Activated CD8-positive, alpha-beta memory T cell treated with anti-CD3 and anti-CD28 coated beads for 1 hour (primary cell): ENCODE data around the gene EPC1.
"Not testable (repeated sequence)": the region's sequence is repeated elsewhere in the genome, so short reads cannot be mapped to it uniquely, and the experiment has no call there.

ENCODE experiments used
- DNase-seq, 2 donors: peaks; one replicate each; pipeline ENCODE4 v3.0.0-alpha.2; 2020; ENCODE audit warnings: low read depth in 1 of 2; ENCODE audit errors: extremely low read depth in 1 of 2

EPC1 gene

DNA sequence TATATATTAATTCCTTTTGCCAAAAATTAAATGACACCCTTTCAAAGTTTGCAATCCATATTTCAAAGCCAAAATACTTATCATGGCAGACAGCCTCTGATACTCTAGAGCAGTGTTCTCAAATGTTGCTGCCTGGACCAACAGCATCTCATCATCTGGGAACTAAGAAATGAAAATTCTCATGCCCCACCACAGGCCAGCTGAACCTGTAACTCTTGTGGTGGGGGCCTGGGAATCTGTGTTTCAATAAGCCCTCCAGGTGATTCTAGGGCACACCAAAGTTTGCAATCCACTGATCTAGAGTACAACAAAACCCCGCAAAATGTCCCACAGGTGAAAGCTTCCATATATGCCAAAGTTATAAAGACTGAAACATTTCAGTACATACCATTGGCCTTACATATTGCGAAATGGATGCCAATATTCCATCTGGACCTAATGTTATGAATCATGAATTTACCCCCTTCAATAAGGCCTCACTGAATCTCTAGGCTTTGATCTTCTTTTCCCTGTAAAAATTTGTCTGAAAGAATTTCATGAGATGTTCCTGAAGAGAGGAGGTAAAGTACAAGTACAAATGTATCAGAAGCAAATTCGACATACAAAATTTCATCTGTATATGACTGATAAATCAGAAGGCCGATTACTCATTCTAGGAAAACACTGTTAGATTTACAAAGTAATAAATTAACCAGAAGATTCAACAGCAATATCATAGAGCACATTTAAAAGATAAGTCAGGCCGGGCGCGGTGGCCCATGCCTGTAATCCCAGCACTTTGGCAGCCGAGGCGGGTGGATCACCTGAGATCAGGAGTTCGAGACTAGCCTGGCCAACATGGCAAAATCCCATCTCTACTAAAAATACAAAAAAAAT lies 25.3 kb upstream of the EPC1 start:
- DNase-seq = no peak

DNA sequence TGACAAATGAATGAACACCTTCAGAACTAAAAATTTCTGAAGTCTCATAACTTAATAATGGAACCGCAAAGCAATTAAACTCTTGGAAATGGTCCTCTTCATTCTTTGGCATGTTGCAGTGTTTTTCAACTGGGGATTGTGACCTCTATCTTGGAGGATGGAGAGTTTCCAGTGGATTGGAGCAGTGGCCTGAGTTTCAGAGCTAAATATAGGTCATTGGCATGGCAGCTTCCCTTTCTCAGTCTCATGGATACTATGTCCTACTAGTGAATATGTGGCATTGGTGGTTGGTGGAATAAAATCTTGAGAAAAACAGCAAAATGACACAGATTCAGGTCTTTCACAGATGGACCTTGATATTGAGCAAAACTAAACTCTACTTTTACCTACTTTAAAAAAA lies 24.1 kb upstream of the EPC1 start:
- no peak for DNase-seq

DNA sequence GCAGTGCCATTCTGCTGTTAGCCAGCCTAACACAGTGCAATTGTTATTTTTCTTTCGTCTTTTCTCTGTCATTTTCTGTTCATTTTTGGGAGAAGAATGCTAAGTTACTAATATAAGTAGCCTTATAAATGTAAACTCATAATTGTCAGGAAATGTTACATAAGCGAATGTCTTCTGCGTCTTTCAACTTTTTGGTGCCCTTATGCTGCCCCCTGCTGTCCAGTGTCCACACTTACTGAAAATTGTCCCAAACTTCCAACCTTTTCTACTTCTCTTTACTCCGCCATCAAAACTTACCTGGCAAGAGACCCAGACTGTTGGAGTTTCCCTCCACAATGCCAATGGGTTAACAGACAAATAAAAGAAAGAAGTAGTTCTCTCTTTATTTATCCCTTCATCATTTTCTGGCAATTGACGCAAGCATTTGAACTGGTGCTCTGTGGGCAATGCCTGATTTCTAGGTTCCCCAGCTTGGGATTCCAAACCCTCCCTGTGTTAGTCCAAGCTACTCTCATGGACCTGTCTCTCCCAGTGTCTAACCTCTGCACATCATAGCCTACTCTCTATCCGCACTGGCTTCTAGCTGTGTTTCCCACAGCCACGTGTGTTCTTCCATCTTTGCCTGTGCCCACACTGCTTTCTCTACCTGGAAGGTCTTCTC lies 21.0 kb upstream of the EPC1 start:
- DNase-seq = peak; percentile 57 to 59

DNA sequence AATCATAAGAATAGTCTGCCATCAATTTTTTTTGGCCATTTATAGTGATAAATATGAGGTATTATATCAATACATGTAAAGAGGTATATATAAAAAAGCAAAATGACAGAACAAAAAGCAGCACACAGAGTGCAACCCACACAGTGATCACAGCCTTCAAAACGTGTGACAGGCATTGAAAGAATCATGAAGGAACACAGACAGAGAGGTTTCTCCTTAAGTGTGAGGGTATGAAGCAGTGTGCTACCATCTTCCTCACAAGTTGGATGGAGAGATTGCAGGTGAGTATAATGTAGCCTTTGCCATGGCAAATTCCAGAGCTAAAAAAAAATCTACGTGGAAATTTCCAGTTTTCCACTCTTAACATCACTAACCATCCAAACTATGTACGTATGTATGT lies 19.6 kb upstream of the EPC1 start:
- no peak for DNase-seq

DNA sequence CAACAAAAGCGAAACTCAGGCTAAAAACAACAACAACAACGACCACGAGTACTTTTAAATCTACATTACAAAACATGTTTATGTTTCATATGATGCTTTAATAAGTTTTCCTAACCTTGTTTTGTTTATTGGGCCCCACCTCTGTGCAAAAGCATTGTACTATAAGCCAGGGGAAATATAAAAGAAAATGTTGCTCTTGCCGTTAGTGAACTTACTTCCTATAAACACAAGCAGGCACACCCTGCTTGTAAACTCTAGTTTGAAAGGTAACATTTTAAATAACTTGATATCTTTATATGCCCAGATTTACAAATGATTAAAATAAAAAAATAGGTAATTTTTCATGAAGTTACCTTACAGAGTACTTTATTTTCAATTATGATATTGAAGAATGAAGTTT lies 19.2 kb upstream of the EPC1 start:
- no peak for DNase-seq

DNA sequence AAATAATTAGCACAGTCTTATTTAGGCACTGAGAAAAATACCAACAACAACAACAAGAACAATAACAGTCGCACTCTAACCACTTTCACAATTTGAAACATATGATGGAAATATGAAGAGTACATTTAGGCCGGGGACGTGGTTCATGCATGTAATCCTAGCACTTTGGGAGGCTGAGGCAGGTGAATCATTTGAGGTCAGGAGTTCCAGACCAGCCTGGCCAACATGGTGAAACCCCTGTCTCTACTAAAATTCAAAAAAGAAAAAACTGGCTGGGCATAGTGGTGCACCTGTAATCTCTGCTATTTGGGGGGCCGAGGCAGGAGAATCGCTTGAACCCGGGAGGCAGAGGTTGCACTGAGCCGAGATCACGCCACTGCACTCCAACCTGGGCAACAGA lies 18.4 kb upstream of the EPC1 start:
- not testable (repeated sequence) for DNase-seq

DNA sequence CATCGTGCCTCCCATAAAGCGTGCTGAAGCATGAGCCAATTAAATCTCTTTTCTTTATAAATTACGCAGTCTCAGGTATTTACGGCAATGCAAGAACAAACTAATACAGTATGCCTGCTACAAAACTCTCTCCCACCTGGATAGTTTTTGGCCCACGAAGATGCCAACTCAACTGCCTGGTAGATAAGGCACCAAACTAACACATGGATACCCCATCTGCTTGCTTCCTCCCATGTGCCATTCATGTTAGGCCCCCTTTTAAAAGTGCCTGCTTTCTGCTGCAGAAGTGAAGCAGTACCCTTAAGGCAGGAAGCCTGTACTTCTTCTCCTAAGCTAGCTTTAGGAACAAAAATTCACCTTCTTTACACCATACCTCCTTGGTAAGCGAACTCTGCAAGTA lies 15.6 kb upstream of the EPC1 start:
- no peak for DNase-seq

DNA sequence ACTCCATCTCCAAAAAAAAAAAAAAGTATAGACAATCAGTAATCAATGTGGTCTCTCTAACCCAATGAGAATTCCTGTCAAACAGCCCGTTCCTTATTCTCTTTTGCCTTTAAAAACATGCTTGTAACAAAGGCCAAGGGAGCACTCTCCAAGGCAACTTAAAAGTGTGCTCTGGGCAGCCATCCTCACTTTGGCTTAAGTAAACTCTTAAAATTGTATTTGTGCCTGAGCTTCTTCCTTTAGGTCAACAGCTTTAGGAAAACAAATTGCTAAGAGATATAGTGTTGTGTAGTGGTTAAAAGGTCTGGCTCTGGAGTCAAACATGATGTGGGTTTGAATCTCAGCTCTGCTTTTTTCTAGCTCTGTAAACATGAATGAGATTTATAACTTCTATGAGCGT lies 13.9 kb upstream of the EPC1 start:
- DNase-seq = no peak

DNA sequence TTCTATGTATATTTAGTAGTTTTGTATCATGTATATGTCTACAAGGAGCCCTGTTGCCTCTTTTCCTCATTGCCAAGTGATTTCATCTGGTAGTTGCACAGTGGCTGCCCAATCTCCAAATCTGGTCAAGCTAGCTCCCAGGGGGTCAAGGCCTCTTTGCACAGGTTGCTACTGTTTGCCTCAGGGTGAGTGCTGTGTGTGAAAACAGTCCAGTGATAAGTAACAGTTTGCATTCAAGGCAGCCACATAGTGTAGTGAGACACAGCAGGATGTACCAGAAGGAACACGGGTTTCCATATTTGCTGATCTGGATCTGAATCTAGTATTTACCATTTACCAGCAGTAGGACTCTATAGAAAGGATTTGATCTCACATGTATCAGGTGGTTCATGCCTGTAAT lies 13.3 kb upstream of the EPC1 start:
- DNase-seq = no peak

DNA sequence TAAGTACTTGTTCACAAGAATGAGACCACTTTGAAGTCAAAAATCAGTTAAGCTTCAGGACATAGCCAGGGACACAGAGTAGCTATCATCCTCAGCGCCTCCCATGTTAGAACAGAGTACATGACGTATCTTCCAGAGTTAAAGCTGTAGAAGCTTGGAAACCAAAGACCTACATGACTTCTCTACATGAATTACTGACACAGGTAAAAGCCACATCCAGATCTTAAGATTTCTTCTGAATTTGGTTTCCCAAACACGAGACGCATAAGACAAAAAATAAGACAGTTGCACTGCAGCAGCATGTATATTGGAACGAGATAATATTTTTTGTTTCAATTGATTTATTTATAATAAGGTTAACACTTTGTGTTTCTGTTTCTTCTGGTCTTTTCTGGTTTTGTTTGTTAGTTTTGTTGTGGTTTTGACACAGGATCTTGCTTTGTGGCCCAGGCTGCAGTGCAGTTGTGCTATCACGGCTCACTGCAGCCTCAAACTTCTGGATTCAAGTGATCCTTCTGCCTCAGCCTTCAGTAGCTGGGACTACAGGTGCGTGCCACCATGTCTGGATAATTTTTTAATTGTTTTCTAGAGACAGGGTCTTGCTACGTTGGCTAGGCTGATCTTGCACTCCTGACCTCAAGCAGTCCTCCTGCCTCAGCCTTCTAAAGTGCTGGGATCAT lies 10.2 kb upstream of the EPC1 start:
- DNase-seq = no peak

DNA sequence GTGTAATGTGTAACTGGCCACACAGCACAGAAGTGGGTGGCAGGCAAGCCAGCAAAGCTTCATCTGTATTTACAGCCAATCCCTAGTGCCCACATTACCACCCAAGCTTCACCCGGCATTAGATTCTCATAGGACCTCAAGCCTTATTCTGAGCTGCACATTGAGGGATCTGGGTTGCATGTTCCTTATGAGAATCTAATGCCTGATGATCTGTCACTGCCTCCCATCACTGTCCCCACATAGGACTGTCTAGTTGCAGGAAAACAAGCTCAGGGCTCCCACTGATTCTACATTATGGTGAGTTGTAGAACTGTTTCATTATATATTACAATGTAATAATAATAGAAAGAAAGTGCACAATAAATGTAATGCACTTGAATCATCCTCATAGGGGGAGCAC lies 7.7 kb upstream of the EPC1 start:
- not testable (repeated sequence) for DNase-seq

DNA sequence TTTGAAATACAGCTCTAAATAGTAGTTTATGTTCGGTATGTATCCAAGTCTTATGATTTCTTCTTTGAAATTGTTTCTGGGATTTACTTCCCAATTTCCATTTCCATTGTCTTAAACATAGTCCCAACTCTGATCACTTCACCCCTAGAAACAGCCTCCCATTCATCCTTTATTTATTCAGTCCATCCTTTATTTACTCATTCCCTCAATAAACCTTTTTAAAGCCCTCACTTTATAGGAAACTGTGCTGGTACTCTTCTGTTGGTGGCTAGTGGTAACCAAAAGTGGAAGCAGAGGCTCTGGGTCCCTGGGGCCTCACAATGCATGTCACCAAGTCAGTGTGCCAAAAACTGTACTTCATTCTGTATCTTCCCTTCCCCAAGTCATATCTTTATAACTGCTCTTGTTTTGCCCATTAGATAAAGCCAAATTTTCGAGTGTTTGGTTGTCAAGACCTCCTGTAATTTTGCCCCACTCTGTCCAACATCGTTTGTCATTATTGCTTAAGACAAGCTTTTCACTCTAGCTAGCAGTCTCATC lies 3.9 kb upstream of the EPC1 start:
- no peak for DNase-seq

DNA sequence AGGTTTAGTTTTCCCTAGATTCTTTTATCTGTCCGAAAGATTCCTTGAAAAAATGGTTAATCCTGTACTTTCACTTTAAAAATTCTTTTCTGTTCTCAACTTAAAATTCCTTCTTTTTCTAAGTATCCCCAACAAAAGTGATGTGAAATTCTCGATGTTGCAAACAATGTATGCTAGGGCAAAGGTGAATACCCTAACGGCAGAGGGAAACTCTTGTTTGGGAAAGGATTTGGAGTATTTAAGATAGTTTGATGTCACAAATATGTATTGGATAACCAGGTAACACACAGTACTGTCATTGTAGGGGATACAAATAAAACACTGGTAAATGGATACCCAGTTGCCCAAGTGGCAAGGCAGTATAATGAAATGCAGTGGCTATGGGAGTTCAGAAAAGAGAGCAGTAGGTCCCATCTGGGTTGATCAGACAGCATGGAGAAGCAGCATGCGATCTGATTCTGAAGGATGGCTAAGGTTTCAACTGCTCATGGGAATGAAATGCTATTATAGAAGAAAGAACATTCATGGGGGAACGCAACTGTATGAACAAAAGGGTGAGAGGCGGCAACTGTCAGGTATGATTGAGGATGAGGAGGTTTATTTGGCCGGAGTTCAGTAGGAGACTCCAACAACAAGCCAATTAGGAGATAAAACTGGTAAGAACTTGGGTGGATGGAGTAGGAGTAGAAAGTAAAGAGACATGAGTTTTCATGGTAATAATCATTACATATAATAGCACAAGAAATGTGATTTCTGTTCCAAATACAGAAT lies 3.2 kb upstream of the EPC1 start:
- DNase-seq = no peak

DNA sequence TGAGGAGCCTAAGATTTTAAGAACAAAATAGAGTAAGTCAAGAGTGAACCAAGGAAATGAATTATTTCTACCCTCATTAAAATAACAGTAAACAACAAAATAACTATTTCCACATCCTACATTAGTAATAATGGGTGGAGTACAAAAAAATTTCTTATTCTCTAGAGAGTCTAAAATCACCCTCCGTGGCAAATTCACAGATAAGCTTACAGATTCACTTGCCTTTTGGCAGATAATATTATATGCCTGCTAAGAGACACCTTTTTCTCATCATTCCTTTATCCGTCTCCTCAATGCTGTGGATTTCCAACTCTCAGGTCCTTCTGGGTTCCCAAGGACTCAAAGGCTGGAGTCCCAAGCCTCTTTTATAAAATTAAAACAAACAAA lies 2.2 kb upstream of the EPC1 start:
- no peak for DNase-seq

DNA sequence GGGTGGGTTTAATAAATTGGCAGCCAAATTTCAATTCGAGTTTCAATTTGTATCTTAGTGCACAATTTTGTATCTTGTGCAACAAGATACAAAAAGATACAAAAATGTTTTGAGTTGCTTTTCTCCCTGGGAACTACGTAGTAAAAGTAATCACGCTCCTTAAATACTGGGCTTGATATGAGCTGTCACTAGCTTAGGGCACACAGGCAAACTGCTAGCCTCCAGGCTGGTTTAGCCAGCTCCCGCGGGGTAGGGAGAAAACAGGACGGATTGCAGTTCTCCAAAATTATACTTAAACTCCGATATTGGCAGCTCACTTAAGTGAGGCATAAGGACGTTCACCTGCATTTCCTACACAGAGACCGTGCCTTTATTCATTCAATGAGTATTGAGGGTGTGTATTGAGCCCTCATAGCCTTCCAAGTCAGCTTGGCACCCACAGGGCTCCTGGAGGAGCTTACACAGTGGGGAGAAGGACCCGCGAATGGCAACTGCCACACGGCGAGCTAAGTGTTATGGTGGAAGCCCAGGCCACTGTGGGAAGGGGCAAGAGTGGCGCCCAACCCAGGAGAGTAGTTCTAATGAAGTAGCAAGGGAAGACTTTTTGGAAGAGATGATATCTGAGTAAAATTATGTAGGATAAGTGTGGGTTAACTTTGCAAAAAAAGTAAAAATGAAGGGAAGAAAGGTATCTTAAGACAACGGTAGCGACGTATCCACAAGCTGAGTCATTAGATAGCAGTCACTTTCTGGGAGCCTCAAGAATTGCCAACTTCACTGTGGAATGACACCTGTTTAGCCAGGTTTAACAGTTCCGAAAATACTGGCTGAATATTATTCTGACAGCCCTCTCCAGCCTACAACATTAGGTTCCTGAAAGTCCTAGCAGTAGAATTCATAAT lies 1.6 kb upstream of the EPC1 start:
- DNase-seq = no peak

DNA sequence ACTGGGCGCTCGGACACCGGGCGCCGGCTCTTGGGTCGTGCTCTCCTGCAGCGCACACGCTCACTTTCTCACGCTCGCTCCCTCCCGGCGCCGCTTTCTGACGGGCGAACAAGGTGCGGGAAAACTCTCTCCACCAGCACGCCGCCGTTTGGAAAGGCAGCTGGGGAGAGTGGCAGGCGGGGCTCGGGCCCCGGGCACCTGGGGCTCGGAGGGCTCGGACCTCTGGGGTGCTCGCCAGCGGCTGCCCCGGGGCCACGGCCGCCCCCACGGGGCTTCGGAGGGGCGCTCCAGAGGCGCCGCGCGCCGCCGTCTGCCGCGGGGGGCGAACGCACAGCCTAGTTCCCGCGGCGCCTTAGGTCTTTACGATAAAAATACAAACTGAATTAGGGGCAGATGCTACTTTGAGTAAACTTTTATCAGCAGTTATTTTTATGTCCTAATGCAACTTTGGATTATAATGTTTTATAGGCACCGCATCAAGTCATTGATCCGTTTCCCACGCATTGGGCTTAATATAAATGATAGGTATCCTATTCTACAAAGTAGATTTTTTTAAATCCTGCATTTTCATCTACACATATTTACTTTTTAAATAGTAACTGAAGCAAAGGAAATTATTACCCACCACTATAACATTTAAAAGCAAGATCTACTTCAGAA lies 535 bp upstream of the EPC1 start:
- no peak for DNase-seq

DNA sequence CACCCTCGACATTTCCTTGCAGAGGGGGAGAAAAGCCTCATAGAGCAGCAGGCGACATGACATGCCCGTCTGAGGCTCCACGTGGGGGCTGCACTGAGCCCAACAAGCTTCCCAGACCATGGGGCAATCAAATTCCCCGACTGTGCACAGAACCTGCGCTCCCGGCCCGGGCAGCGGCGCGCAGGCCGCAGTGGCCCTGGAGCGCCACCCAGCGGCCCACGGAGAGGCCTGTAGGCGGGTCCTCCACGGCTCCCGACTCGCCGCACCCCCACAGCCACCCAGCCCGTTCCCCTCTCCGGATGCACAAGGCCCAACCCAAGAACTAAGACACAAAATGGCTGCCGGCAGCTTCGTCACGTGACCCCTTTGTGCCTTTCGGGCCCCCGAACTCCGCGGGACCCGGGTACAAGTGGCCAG lies 816 bp downstream of the EPC1 start:
- DNase-seq = peak; percentile 87 to 93

DNA sequence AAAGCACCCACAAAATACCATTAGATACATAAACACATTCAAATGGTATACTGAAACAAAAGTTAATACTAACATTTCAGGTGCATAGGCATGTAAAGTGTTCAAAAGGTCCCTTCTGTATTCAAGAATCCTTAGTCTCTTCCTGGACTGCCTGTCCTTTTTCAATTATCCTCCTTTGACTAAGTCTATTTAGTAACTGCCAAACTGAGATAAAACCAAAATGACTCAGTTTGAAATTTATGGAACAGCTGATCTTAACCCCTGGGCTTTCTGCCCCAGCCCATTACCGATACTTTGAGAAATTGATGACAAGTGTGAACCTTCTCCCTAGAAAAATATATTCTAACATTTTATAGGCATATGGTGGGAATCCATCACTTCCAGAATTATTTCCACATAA lies 5.4 kb downstream of the EPC1 start:
- DNase-seq = no peak

DNA sequence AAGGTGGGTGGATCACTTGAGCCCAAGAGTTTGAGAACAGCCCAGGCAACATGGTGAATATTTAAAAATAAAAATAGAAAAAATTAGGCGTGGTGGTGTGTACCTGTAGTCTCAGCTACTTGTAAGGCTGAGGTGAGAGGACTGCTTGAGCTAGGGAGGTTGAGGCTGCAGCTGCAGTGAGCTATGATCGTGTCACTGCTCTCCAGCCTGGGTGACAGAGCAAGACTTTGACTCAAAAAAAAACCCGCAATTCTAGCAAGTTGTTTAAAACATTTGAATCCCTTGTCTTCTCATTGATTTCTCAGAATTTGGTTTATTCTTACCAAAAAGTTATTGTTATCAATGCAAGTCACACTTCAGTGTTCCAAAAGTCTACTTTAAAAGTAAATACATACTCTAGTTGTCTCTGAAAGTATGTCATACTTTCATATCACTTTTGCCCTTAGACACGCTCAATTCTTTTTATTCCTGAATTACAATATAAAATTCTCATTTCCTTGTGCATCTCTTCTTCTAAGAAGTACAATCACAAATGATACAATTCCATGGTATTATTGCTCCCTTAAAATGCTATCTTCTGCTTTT lies 6.3 kb downstream of the EPC1 start:
- DNase-seq = no peak
